ENCODE results near the gene CAMKV. TPM values are rescaled to one million over a fixed set of nuclear protein-coding genes. Genes with fewer than 3 reads are reported as not detected.
"Not testable (repeated sequence)": the region's sequence is repeated elsewhere in the genome, so short reads cannot be mapped to it uniquely, and the experiment has no call there.

CAMKV gene
- polyA plus RNA-seq, 6 donors from 2014 or later: not detected

DNA sequence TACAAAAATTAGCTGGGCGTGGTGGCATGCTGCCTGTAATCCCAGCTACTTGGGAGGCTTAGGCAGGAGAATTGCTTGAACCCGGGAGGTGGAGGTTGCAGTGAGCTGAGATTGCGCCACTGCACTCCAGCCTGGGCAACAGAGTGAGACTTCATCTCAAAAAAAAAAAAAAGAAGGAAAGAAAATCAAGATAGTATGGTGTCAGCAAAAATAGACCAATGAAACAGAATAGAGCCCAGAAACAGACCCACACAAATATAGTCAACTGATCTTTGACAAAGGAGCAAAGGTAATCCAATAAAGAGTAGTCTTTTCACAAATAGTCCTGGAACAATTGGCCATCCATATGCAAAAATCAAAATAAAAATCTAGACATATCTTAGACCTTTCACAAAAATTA, 46.6 kb downstream of the CAMKV start:
- not testable (repeated sequence) for H3K4me3 Mint-ChIP-seq; ATAC-seq (ENCODE audit: low read depth in 2 of 2); H3K9me3 Mint-ChIP-seq; H3K27me3 Mint-ChIP-seq; H3K4me1 Mint-ChIP-seq; DNase-seq; H3K36me3 Mint-ChIP-seq; H3K27ac Mint-ChIP-seq

DNA sequence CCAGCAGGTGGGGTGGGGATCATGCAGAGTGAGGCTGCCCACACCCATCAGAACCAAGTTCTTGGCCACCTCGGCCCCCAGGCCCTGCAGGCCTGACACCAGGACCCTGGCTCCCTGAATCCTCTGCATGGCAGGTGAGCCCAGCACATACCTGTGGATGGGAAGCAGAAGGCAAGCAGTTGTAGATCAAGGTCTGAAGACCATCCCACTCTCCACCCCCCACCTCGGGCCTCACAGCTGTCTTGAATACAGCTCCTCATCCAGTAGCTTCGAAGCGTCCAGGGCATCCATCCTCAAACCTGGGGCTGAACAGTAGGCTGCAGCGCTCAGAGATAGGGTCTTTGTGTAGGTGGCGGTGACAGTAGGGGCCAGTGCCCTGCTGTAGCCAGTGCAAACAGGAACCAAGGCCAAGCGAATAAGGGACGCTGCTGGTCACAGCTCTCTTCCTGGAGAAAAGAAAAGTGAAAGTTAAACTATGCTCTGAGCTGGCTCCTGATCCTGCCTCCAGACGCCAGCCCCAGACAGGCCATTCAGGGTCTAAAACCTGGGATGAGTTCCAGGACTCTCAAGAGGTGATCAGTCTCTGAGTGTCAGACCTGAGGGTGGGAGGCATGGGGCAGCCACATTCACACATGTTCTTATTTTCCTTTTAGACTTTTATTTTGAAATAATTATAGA, 56.1 kb downstream of the CAMKV start, which contains the start of gene UBA7:
UBA7 (minus strand) TSS at position 457 of the 678 bp plus-strand sequence; CDS start at position 291, 166 bp downstream.
- H3K9me3 Mint-ChIP-seq: no peaks in the 10 kb centered on the region
- DNase-seq (peak; percentile 42), ATAC-seq (ENCODE audit: low read depth in 2 of 2) (peak; percentile 84 to 91)
- H3K4me1 Mint-ChIP-seq: peaks cover 27 to 60% (median 51%) of the 10 kb centered on the region in 3 donors
- peak within 1 kb of the TSS; percentile 91 to 99 (median 97) for H3K4me3 Mint-ChIP-seq
- H3K27ac Mint-ChIP-seq: peak within 1 kb of the TSS; percentile 93 to 98 (median 96)
- peaks cover 0 to 20% of the 10 kb centered on the region in 2 donors for H3K36me3 Mint-ChIP-seq
- H3K27me3 Mint-ChIP-seq: no peaks in the 10 kb centered on the region

DNA sequence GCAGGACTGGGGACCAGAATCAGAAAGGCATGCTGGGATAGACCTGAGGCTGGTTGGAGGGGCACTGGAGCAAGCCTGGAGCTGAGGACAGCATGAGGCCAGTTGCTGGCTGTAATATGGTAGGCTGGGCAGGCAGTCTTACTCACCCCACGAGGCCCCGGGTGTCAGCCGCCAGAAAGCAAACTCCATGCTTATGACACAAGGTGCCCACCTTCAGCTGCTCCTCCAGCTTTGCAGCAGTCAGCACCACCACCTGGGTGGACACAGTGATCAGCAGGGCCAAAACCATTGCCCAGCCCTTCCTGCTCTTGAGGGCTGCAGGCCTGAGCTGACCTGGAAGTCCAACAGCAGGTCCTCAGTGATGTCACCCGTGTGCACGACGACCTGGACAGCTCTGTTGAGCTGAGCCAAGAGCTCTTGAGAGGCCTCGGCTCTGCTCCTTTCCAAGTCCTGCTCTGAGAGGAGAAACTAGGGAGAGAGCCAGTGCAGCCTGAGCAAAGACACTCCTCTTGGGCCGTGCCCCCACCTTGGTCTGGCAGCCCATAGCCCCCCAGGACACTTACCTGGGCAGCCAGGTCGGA, 56.7 kb downstream of the CAMKV start:
- Mint-ChIP-seq H3K9me3 (no peaks in the 10 kb centered on the region), H3K27me3 (no peaks in the 10 kb centered on the region), H3K4me1 (peaks cover 33 to 66% (median 57%) of the 10 kb centered on the region in 3 donors), H3K36me3 (peaks cover 0 to 20% of the 10 kb centered on the region in 2 donors), H3K4me3 (peak overlapping the region; percentile 91 to 99 (median 97)), H3K27ac (peak overlapping the region in 5 of 6 donors; percentile 93 to 98 (median 95))
- DNase-seq (no peak), ATAC-seq (ENCODE audit: low read depth in 2 of 2) (no peak)

Other genes with a start within 250 kb of the CAMKV start
- gene APEH, start 195.6 kb downstream of the CAMKV start, polyA plus RNA-seq (ENCODE audit: low read depth in 6 of 6): 100 to 1,000 TPM in 1 of 6 donors, 10 to 100 TPM in 5; 73.4 to 105 (median 82.2) TPM
- gene MST1, start 180.4 kb downstream of the CAMKV start, polyA plus RNA-seq (ENCODE audit: low read depth in 6 of 6): 1 to 10 TPM in 2 of 6 donors, under 1 TPM in 1, not detected in 3; 0.41 to 1.8 (median 1.1) TPM
- 10 to 100 TPM in 5 of 6 donors, 1 to 10 TPM in 1; 5.7 to 19.5 (median 11.0) TPM for gene RNF123, start 180.3 kb downstream of the CAMKV start, polyA plus RNA-seq (ENCODE audit: low read depth in 6 of 6)
- gene AMIGO3, start 150.2 kb downstream of the CAMKV start, polyA plus RNA-seq (ENCODE audit: low read depth in 6 of 6): under 1 TPM in 2 of 6 donors, not detected in 4; 0.30 to 0.77 TPM
- gene GMPPB, start 146.0 kb downstream of the CAMKV start, polyA plus RNA-seq (ENCODE audit: low read depth in 6 of 6): 10 to 100 TPM; 11.5 to 22.0 (median 14.6) TPM
- gene IP6K1, start 83.4 kb downstream of the CAMKV start, polyA plus RNA-seq (ENCODE audit: low read depth in 6 of 6): 10 to 100 TPM; 16.2 to 23.9 (median 21.3) TPM
- not detected for gene CDHR4, start 70.0 kb downstream of the CAMKV start, polyA plus RNA-seq (ENCODE audit: low read depth in 6 of 6)
- 10 to 100 TPM in 5 of 6 donors, 1 to 10 TPM in 1; 4.3 to 21.7 (median 15.4) TPM for gene INKA1, start 66.6 kb downstream of the CAMKV start, polyA plus RNA-seq (ENCODE audit: low read depth in 6 of 6)
- gene UBA7, start 56.0 kb downstream of the CAMKV start, polyA plus RNA-seq (ENCODE audit: low read depth in 6 of 6): 10 to 100 TPM; 38.5 to 67.7 (median 52.7) TPM
- 1 to 10 TPM; 2.2 to 4.6 (median 3.8) TPM for gene TRAIP, start 13.3 kb downstream of the CAMKV start, polyA plus RNA-seq (ENCODE audit: low read depth in 6 of 6)
- not detected for gene MST1R, start 34.0 kb upstream of the CAMKV start, polyA plus RNA-seq (ENCODE audit: low read depth in 6 of 6)
- 10 to 100 TPM in 2 of 6 donors, 1 to 10 TPM in 4; 6.3 to 12.3 (median 8.0) TPM for gene MON1A, start 59.9 kb upstream of the CAMKV start, polyA plus RNA-seq (ENCODE audit: low read depth in 6 of 6)
- gene RBM6, start 70.2 kb upstream of the CAMKV start, polyA plus RNA-seq (ENCODE audit: low read depth in 6 of 6): 10 to 100 TPM; 32.6 to 89.1 (median 50.0) TPM
- 10 to 100 TPM; 33.9 to 88.8 (median 37.7) TPM for gene RBM5, start 219.0 kb upstream of the CAMKV start, polyA plus RNA-seq (ENCODE audit: low read depth in 6 of 6)